GM12892 (cell line): ENCODE results near the gene DHODH. TPM values are rescaled to one million over a fixed set of nuclear protein-coding genes. Genes with fewer than 3 reads are reported as not detected.

Experiments used
- DNase-seq: peaks from one replicate; pipeline ENCODE4 v3.0.0; 2011; ENCODE audit not compliant: insufficient read length
- FAIRE-seq: peaks from 2 replicates; lab custom pipeline; 2011; peaks lifted over from hg19 to GRCh38; lab: Jason Lieb, UNC
- POLR2A ChIP-seq: IDR thresholded peaks from 2 replicates; pipeline ENCODE4 v1.6.1; 2011; ENCODE audit warnings: low read depth, low read length, control low read depth
- POLR2AphosphoS5 ChIP-seq: IDR thresholded peaks from 2 replicates; pipeline ENCODE4 v1.6.1; 2011; ENCODE audit warnings: low read depth, low read length, control low read depth
- TAF1 ChIP-seq: IDR thresholded peaks from 2 replicates; pipeline ENCODE4 v1.6.1; 2011; ENCODE audit warnings: low read depth, mild to moderate bottlenecking, control low read depth, low read length, borderline replicate concordance
- polyA plus RNA-seq: library from polyadenylated mRNA; unstranded; fragments of >200 nt; gene quantifications from one replicate; pipeline ENCODE4 v1.2.1, GENCODE V29; 2012; ENCODE audit warnings: missing spikeins, inconsistent platforms; ENCODE audit not compliant: missing spikeins

Gene DHODH
- polyA plus RNA-seq = 14.8 TPM

- FAIRE-seq (peak; percentile 94), DNase-seq (peak; percentile 99)
- TF ChIP-seq TAF1 = peak; percentile 89
- peak; percentile 93 for TF ChIP-seq POLR2AphosphoS5
- peak; percentile 97 for TF ChIP-seq POLR2A
Measured at GRCh38 chr16:72008424-72009216, at the start of gene DHODH. Gene DHODH (plus strand): TSS chr16:72008744. CDS start chr16:72008765, 21 bp downstream.

DNA sequence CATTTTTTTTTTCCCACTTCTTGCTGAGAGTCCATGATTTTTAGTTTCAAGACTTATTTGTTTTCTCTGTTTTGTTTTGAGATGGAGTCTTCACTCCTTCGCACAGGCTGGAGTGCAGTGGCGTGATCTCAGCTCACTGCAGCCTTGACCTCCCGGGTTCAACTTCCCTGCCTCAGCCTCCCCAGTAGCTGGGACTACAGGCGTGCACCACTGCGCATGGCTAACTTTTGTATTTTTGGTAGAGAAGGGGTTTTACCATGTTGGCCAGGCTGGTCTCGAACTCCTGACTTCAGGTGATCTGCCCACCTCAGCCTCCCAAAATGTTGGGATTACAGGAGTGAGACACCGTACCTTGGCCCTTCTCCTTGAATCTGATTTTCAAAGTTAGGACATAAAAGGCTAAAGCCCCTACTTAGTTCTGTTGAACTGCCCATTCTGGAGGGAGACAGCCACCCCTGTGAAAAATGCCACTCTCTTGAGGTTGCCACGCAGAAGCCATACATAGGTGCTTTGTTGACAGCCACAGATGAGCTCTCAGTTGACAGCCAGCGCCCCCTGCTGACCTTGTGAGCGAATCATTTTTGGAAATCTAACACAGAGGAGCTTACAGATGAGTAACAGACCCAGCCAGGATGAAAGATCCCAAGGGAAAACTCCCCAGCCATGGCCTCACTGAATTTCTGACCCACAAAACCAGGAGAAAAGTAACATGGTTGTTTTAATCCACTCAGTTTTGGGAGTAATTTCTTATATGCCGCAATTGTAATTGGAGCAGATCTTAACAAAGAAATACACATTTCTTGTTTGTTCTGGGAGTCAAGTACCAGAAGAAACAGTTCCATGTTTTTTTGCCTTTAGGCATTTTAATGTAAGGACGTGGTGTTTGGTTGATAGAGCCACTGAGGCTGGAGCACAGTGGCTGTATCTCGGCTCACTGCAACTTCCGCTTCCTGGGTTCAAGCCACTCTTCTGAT is 47.2 kb upstream of the DHODH start:
- FAIRE-seq = peak; percentile 78
- no peak for TF ChIP-seq POLR2A
- no peak for TF ChIP-seq POLR2AphosphoS5
- TF ChIP-seq TAF1 = no peak

GRCh38 chr16:71963125-71963875 is 45.2 kb upstream of the DHODH start:
- TF ChIP-seq TAF1 (no peak), POLR2A (no peak), POLR2AphosphoS5 (no peak)
- FAIRE-seq = no peak
- no peak for DNase-seq

More for the DNA sequence above, 47.2 kb upstream of the DHODH start:
- DNase-seq = peak; percentile 29

- FAIRE-seq (no peak), DNase-seq (no peak)
- no peak for TF ChIP-seq TAF1
- no peak for TF ChIP-seq POLR2A
- no peak for TF ChIP-seq POLR2AphosphoS5
Measured at GRCh38 chr16:71965223-71965622, 43.3 kb upstream of the DHODH start.

- no peak for TF ChIP-seq TAF1
- no peak for TF ChIP-seq POLR2AphosphoS5
- no peak for TF ChIP-seq POLR2A
- no peak for FAIRE-seq
- no peak for DNase-seq
Measured at GRCh38 chr16:71966932-71967331, 41.6 kb upstream of the DHODH start.

DNA sequence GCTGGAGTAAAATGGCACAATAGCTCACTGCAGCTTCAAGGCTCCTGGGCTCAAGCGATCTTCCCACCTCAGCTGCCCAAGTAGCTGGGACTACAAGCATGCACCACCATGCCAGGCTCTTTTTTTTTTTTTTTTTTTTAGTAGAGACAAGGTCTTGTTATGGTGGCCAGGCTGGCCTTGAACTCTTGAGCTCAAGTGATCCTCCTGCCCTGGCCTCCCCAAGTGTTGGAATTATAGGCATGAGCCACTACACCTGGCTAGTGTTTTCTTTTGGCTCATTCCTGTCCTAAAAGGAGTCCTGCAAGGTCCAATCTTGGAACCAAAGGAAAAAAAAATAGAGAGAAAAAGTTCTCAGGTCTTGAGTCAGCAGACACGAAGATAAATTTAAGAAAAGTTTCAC is 39.2 kb upstream of the DHODH start:
- FAIRE-seq = no peak
- TF ChIP-seq POLR2AphosphoS5 (no peak), TAF1 (no peak), POLR2A (no peak)
- DNase-seq = no peak

DNA sequence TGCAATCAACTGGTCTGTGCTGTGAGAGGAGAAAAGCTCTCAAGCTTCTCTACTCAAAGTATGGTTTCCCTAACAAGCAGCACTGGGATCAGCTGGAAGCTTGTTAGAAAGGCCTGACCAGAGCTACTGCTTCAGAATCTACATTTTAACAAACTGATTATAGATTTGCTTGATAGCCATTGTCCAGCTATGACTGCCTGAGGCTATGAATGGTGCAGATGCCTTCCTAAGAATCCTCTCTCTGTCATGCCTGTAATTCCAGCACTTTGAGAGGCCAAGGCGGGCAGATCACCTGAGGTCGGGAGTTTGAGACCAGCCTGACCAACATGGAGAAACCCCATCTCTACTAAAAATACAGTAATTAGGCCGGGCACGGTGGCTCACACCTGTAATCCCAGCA is 37.0 kb upstream of the DHODH start:
- DNase-seq = no peak
- no peak for FAIRE-seq
- no peak for TF ChIP-seq POLR2A
- no peak for TF ChIP-seq POLR2AphosphoS5
- no peak for TF ChIP-seq TAF1

- DNase-seq (no peak), FAIRE-seq (no peak)
- no peak for TF ChIP-seq POLR2A
Measured at GRCh38 chr16:71972356-71972755, 36.2 kb upstream of the DHODH start.

DNA sequence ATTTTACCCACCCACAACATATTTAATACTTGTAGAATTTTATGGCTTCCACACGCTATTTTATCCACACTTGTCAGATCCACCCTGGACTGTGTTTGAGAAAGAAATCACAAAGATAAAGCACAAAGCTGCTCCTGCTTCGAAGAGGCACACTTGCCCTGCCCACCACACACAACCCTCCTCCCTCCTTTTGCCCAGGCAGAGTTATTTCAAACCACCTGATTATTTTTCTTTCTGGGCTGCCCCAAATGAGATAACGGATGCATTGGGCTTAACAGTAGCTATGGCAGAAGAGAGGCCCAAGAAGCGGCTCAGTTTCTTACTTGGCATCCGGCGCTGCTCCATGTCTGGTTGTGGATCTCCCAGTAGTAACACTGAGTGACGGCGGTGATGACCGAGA is 35.5 kb upstream of the DHODH start:
- FAIRE-seq (no peak), DNase-seq (no peak)
- TF ChIP-seq POLR2A (no peak), POLR2AphosphoS5 (no peak), TAF1 (no peak)

DNA sequence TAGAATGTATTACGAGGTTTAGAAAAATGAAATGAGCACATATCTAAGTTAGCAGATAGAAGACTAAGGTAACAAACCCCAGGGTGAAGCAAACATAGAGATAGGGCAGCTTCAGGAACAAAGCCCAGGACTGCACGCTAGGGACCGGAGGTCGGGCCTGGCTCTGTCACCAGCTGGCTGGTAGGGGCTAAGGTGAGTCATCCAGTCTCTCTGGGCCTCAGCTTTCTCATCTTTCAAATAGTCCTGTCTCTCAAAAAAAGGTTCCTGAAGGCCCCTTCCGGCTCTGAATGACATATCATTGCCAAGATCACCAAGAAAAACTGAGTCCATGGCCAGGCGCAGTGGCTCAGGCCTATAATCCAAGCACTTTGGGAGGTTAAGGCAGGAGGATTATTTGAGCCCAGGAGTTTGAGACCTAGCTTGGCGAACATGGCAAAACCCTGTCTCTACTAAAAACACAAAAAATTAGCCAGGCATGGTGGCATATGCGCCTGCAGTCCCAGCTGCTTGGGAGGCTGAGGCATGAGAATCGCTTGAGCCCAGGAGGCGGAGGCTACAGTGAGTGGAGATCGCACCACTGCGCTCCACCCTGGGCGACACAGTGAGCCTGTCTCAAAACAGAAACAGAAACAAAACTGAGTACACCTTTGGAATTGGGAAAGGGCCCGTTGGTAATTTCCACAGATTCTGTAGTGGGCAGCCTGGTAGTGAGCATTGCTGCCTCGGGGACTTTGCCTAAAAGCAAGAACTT is 34.3 kb upstream of the DHODH start:
- TF ChIP-seq TAF1 (no peak), POLR2AphosphoS5 (no peak), POLR2A (no peak)
- FAIRE-seq = no peak
- no peak for DNase-seq
